LNCAP (cell line): Measurements from ENCODE around the gene LRRC15.

Experiments
- CTCF ChIP-seq: fragments of 450-650 bp; IDR thresholded peaks from 2 replicates; pipeline ENCODE4 v1.5.1; 2017; ENCODE audit warnings: mild to moderate bottlenecking

LRRC15 gene

DNA sequence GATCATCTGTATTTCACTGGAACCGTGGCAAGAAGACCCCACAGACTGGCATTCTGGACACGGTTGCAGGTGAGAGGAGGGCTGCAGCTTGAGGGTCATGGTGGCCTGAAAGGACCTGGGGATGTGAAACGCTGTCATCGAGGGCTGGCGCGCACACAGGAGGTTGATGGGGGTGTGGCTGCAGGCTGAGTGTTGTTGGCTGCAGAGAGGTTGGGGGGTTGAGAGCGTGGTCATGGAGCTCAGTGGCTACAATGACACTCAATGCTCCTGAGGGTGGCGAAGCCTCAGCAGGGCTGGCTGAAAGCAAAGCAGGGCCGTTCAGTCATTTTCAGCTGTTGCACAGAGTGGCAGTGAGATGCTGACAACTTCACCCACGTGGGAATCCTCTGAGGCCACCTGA lies 39.4 kb downstream of the LRRC15 start:
- TF ChIP-seq CTCF: no peak

DNA sequence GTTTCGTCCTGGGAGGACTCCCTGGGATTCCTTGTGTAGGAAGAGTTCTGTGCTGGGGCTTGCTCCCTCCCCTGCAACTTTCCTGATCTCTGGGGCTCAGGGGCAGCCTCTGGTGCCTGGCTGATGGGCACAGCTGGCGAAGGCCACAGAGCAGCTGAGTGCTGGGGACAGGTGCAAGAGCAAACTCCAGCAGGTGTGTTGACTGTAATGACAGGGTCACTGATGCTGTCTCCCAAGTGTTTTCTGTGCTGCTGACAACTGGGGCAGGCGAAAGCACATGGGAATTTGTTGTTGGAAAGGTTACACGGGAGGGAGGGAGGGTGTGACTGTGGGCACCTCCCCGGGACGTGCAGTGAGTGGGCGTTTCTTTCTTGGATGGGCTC lies 40.0 kb downstream of the LRRC15 start:
- TF ChIP-seq CTCF: no peak

- TF ChIP-seq CTCF: no peak
These were observed 40.5 kb downstream of the LRRC15 start for GRCh38 chr3:194328942-194329582.

DNA sequence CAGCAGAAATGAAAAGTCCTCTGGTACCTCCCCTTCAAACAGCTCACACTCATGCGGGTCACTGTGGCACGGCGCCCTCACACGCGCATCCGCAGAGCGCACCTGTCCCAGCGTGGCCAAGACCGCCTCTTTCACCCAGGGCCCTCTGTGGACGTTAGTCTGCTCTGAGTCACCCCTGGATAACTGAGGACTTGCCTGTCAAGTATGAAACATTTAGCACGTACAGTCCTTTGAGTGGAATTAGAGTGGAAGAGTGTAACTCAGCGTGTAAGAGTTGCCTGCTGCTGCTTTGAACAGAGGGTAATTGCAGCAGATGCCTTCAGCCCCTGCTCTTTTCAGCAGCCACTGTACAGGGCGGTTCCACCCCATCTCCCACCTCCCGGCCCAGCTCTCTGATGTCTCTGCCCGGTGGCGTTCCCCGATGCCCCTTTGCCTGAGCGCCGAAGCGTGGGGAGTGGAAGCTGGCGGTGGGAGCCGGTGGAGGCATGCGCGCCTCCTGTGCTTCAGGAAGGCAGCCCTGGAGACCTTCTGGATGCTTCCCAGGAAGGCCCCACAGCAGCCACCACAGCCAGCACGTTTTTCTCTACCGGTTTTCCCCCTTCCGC lies 41.4 kb downstream of the LRRC15 start:
- no peak for TF ChIP-seq CTCF

GRCh38 chr3:194327218-194328052 lies 42.1 kb downstream of the LRRC15 start:
- no peak for TF ChIP-seq CTCF

DNA sequence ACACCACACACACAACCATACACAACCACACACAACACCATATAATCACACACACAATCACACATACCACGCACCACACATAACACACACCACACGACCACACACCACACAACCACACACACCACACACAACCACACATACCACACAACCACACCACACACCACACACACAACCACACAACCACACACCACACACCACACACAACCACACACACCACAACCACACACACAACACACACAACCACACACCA lies 42.6 kb downstream of the LRRC15 start:
- no peak for TF ChIP-seq CTCF

DNA sequence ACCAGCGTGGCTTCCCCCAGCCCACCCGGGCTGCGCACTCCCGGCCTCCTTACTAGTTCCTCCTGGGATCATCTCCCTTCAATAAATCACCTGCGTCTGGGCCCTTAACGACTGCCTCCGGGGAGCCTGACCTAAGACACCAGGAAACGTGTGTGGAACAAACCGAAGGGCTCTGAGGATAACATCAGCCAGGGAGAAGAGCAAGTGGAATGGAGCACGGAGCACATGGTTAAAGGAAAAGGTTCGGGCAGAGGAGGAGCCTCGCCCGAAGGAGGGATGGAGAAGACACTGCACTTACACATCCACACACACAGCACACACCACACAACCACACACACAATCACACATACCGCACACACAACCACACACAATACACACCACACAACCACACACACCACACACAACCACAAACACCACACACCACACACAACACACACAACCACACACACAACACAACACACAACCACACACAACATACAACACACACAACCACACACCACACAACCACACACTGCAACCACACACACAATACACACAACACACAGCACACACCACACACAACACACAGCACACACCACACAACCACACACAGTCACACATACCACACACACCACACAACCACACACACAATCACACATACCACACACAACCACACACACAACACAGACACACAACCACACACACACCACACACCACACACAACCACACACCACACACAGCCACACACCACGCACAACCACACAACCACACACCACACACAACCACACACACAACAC lies 43.2 kb downstream of the LRRC15 start:
- no peak for TF ChIP-seq CTCF
